ENCODE measurements around the gene LINC00237. TPM values are rescaled to one million over a fixed set of nuclear protein-coding genes. Genes with fewer than 3 reads are reported as not detected.

The LINC00237 gene
- total RNA-seq, 4 donors from 2014 or later = not detected

GRCh38 chr20:21133917-21134622 lies 27.9 kb upstream of the LINC00237 start:
- Histone ChIP-seq H3K27me3 (no peaks in the 10 kb centered on the region), H3K4me3 (no peak overlapping the region), H3K36me3 (no peaks in the 10 kb centered on the region), H3K9me3 (no peaks in the 10 kb centered on the region), H3K4me1 (no peaks in the 10 kb centered on the region), H3K27ac (no peak overlapping the region)
- DNase-seq = no peak
- intact Hi-C loops (cut with DNase I; ENCODE audit: low total_unique reads) = loop anchor here (10.0 kb wide), 1 partner anchor 91 kb away; no protein-coding TSS in a partner anchor
- TF ChIP-seq POLR2A (IDR thresholded peaks at IDR 0.05) (no peak), CTCF (IDR thresholded peaks at IDR 0.05) (no peak)

DNA sequence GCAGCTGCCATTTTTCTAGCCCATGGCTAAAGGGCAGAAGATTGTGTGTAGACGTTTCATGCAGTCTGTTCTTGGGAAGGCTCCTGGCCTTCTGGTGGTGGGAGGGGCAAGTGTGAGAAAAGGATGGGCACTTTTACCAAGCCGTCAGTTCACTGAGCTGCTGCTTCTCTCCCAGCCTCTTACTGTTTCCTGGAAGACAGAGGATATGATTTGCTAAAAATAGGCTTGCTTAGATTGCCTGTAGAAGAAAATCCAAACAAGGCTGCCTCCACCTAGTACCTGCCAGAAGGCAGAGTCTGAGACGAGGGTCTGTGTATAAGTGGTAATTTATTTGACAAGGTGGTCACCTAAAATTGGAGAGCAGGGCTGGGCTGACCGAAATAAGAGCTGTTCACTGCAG lies 27.2 kb upstream of the LINC00237 start:
- H3K4me3 ChIP-seq = no peak overlapping the region
- TF ChIP-seq CTCF (IDR thresholded peaks at IDR 0.05) = no peak
- no peak for TF ChIP-seq POLR2A (IDR thresholded peaks at IDR 0.05)
- H3K27me3 ChIP-seq = no peaks in the 10 kb centered on the region
- no peaks in the 10 kb centered on the region for H3K4me1 ChIP-seq
- intact Hi-C loops (cut with DNase I; ENCODE audit: low total_unique reads) = loop anchor here (10.0 kb wide), 1 partner anchor 91 kb away; no protein-coding TSS in a partner anchor
- DNase-seq = no peak
- H3K9me3 ChIP-seq = no peaks in the 10 kb centered on the region
- no peaks in the 10 kb centered on the region for H3K36me3 ChIP-seq
- no peak overlapping the region for H3K27ac ChIP-seq

- Histone ChIP-seq H3K27ac (no peak overlapping the region), H3K27me3 (no peaks in the 10 kb centered on the region), H3K4me3 (no peak overlapping the region), H3K36me3 (no peaks in the 10 kb centered on the region), H3K9me3 (no peaks in the 10 kb centered on the region), H3K4me1 (no peaks in the 10 kb centered on the region)
- intact Hi-C loops (cut with DNase I; ENCODE audit: low total_unique reads) = loop anchor here (10.0 kb wide), 1 partner anchor 95 kb away; no protein-coding TSS in a partner anchor
- TF ChIP-seq POLR2A (IDR thresholded peaks at IDR 0.05) (no peak), CTCF (IDR thresholded peaks at IDR 0.05) (no peak)
- no peak for DNase-seq
Observed at GRCh38 chr20:21129861-21130260, 23.7 kb upstream of the LINC00237 start.

- intact Hi-C loops (cut with DNase I; ENCODE audit: low total_unique reads) = no loop called here
Observed at GRCh38 chr20:21127201-21127981, 21.2 kb upstream of the LINC00237 start.

More at GRCh38 chr20:21127201-21127981, 21.2 kb upstream of the LINC00237 start:
- Histone ChIP-seq H3K36me3 (no peaks in the 10 kb centered on the region), H3K27me3 (no peaks in the 10 kb centered on the region), H3K4me1 (no peaks in the 10 kb centered on the region), H3K4me3 (peak overlapping the region in 1 of 2 donors; percentile 84), H3K9me3 (no peaks in the 10 kb centered on the region), H3K27ac (no peak overlapping the region)
- TF ChIP-seq POLR2A (IDR thresholded peaks at IDR 0.05) (no peak), CTCF (IDR thresholded peaks at IDR 0.05) (no peak)
- no peak for DNase-seq
